Endothelial cell of umbilical vein (primary cell): ENCODE results near the gene COL15A1. TPM values are rescaled to one million over a fixed set of nuclear protein-coding genes. Genes with fewer than 3 reads are reported as not detected.

Experiments
- BruUV-seq: library from RNA; stranded (reverse); fragments of 400-500 nt; replicated peaks from 2 replicates; lab custom pipeline; 2021; lab: Mats Ljungman, UMichigan
- CTCF ChIA-PET: fragments of 300-600, 350-600 bp; sonication (Branson Sonifier 250); formaldehyde crosslinking; loops from one replicate; lab custom pipeline; 2021; ENCODE audit warnings: antibody characterized with exemption, inconsistent platforms; lab: Charles Lee
- POLR2A ChIA-PET: fragments of 300-600, 350-600 bp; sonication (Branson Sonifier 250); formaldehyde crosslinking; loops from one replicate; lab custom pipeline; 2021; ENCODE audit warnings: antibody characterized with exemption, inconsistent platforms; lab: Charles Lee
- DNase-seq: peaks from one replicate; pipeline ENCODE4 v3.0.0-alpha.2; 2011; ENCODE audit warnings: low read depth, low spot score
- FAIRE-seq: peaks from 2 replicates; lab custom pipeline; 2011; peaks lifted over from hg19 to GRCh38; lab: Jason Lieb, UNC
- H2AFZ ChIP-seq: 2 replicates; pipeline ENCODE4 v1.6.0; 2012; ENCODE audit warnings: low read depth, low read length, control low read depth, inconsistent platforms
- H3K27ac ChIP-seq: 2 replicates; pipeline ENCODE4 v1.5.1; 2011; ENCODE audit warnings: low read depth, mild to moderate bottlenecking, control low read depth, low read length, moderate library complexity; ENCODE audit not compliant: insufficient read depth
- H3K27me3 ChIP-seq, 2 experiments: 2 replicates each; pipeline versions ENCODE4 v1.6.0 to v1.6.1; 2011; ENCODE audit warnings: low read length in 2 of 2, mixed read lengths in 1 of 2; ENCODE audit not compliant: control insufficient read depth in 2 of 2, insufficient read depth in 2 of 2
- H3K36me3 ChIP-seq, 2 experiments: 2 replicates in 1 of 2; 3 replicates in 1 of 2; pipeline ENCODE4 v1.5.1; 2011; ENCODE audit warnings: low read length in 2 of 2, mild to moderate bottlenecking in 1 of 2, moderate library complexity in 1 of 2; ENCODE audit not compliant: control insufficient read depth in 2 of 2, insufficient read depth in 2 of 2; ENCODE audit errors: extremely low read depth in 1 of 2
- H3K4me1 ChIP-seq: 3 replicates; pipeline ENCODE4 v1.5.1; 2011; ENCODE audit warnings: mild to moderate bottlenecking, low read length; ENCODE audit not compliant: control insufficient read depth, insufficient read depth; ENCODE audit errors: extremely low read depth
- H3K4me2 ChIP-seq: 2 replicates; pipeline ENCODE4 v1.6.1; 2011; ENCODE audit warnings: low read length, control low read depth, mixed read lengths; ENCODE audit not compliant: insufficient read depth
- H3K4me3 ChIP-seq, 3 experiments: fragments of 200-600 bp in 1 of 3; sonication (generic), shearing (Covaris generic) in 1 of 3; replicated peaks in 1 of 3; 2 replicates each; pipeline ENCODE4 v1.5.1; 2011 to 2016; ENCODE audit warnings: control low read depth in 3 of 3, low read length in 3 of 3, mild to moderate bottlenecking in 2 of 3, inconsistent platforms in 1 of 3, low read depth in 1 of 3, moderate library complexity in 1 of 3; ENCODE audit not compliant: insufficient read depth in 1 of 3
- H3K79me2 ChIP-seq: 2 replicates; pipeline ENCODE4 v1.6.0; 2012; ENCODE audit warnings: low read length, inconsistent platforms; ENCODE audit not compliant: control insufficient read depth, insufficient read depth
- H3K9ac ChIP-seq: replicated peaks from 2 replicates; pipeline ENCODE3; 2011; ENCODE audit warnings: low read length, control low read depth; ENCODE audit not compliant: insufficient read depth; ENCODE audit errors: extremely low read depth
- H3K9me1 ChIP-seq: replicated peaks from 3 replicates; pipeline ENCODE4 v1.6.0; 2011; ENCODE audit warnings: mild to moderate bottlenecking, low read length; ENCODE audit not compliant: control insufficient read depth, insufficient read depth; ENCODE audit errors: extremely low read depth
- H3K9me3 ChIP-seq: replicated peaks from 2 replicates; pipeline ENCODE4 v1.5.1; 2012; ENCODE audit warnings: low read length, inconsistent platforms; ENCODE audit not compliant: control insufficient read depth, insufficient read depth
- H4K20me1 ChIP-seq: replicated peaks from 2 replicates; pipeline ENCODE3; 2011; ENCODE audit warnings: mild to moderate bottlenecking, low read length; ENCODE audit not compliant: control insufficient read depth, insufficient read depth; ENCODE audit errors: extremely low read depth
- EZH2 ChIP-seq: IDR thresholded peaks from 2 replicates; pipeline ENCODE4 v1.6.1; 2012; ENCODE audit warnings: borderline replicate concordance, low read depth, mild to moderate bottlenecking, moderate library complexity, low read length, inconsistent platforms; ENCODE audit not compliant: severe bottlenecking
- FOS ChIP-seq: IDR thresholded peaks from 2 replicates; pipeline ENCODE4 v1.6.1; 2011; ENCODE audit warnings: mild to moderate bottlenecking, low read length, moderate library complexity, borderline replicate concordance; ENCODE audit not compliant: insufficient read depth
- GATA2 ChIP-seq: IDR thresholded peaks from 2 replicates; pipeline ENCODE4 v1.7.0; 2011; ENCODE audit warnings: low read depth, mild to moderate bottlenecking, moderate library complexity, mixed read lengths, low read length; ENCODE audit not compliant: insufficient read length, insufficient read depth
- JUN ChIP-seq: IDR thresholded peaks from 2 replicates; pipeline ENCODE4 v1.6.1; 2011; ENCODE audit warnings: borderline replicate concordance, low read depth; ENCODE audit not compliant: insufficient read length, insufficient read depth
- MAX ChIP-seq: IDR thresholded peaks from 2 replicates; pipeline ENCODE4 v1.6.1; 2011; ENCODE audit not compliant: insufficient read depth, insufficient read length
- MYC ChIP-seq: IDR thresholded peaks from one replicate; pipeline ENCODE4 v1.6.1; 2011; ENCODE audit warnings: mild to moderate bottlenecking, low read depth, low read length
- POLR2A ChIP-seq: IDR thresholded peaks from 2 replicates; pipeline ENCODE4 v1.6.1; 2012; ENCODE audit warnings: low read depth, mild to moderate bottlenecking, control low read depth, low read length
- POLR2AphosphoS5 ChIP-seq: IDR thresholded peaks from 2 replicates; pipeline ENCODE4 v1.6.1; 2012; ENCODE audit warnings: low read depth, mild to moderate bottlenecking, control low read depth, low read length, moderate library complexity; ENCODE audit not compliant: insufficient read depth
- dilution Hi-C: fragments of 300-500 bp; cut with MboI; formaldehyde crosslinking; loops from one replicate; pipeline ENCODE4 v1.15.0; 2019; ENCODE audit warnings: low sequenced_read_pairs; ENCODE audit not compliant: extremely low pct_ligation_motif_present
- intact Hi-C: fragments of 100-400 bp; cut with micrococcal nuclease; formaldehyde crosslinking; loops from one replicate; pipeline ENCODE4 v1.10.0; 2022
- polyA plus RNA-seq, 4 experiments: library from polyadenylated mRNA; depleted of rRNA in 3 of 4; stranded (reverse) in 3 of 4; unstranded in 1 of 4; fragments of >200 nt; gene quantifications; 2 replicates each; pipeline versions ENCODE4 v1.2.1 to v1.2.3, GENCODE V29; 2011 to 2012; ENCODE audit warnings: missing spikeins in 1 of 4
- total RNA-seq: library from RNA; stranded (reverse); gene quantifications from 2 replicates; pipeline ENCODE4 v1.2.3, GENCODE V29; 2021
- TF ChIP-seq, protein P1 (sequence below), 2 donors: IDR thresholded peaks; 1 replicate in 1 of 2; 2 replicates in 1 of 2; pipeline ENCODE4 v1.5.1; 2011; ENCODE audit warnings: low read length in 2 of 2, mild to moderate bottlenecking in 2 of 2, moderate library complexity in 2 of 2, control low read depth in 1 of 2, inconsistent platforms in 1 of 2, low read depth in 1 of 2; ENCODE audit not compliant: insufficient read depth in 1 of 2; ENCODE audit errors: extremely low read depth in 1 of 2

Gene COL15A1
- total and polyA plus RNA-seq, 2 donors (not counting 3 experiments of a cell fraction or from before 2014, with no cell fraction given) = not detected

GRCh38 chr9:99012957-99013512, 69.3 kb downstream of the COL15A1 start:
- dilution Hi-C loops = no loop called here
- POLR2A ChIA-PET = no interaction called here
- no peaks in the 10 kb centered on the region for H3K36me3 ChIP-seq
- no peak overlapping the region for H3K27ac ChIP-seq
- no peak overlapping the region for H3K4me2 ChIP-seq
- CTCF ChIA-PET = interaction anchor here (0.6 to 2.3 kb wide), 6 partner anchors 13 to 164 kb away, joined by 3 to 9 read pairs (median 4); no protein-coding TSS in a partner anchor
- no peak overlapping the region for H2AFZ ChIP-seq
- no peaks in the 10 kb centered on the region for H3K9me3 ChIP-seq
- H3K4me3 ChIP-seq = no peak overlapping the region
- no peak overlapping the region for H3K9ac ChIP-seq
- H3K9me1 ChIP-seq = no peaks in the 10 kb centered on the region
- BruUV-seq = no TSS peak
- FAIRE-seq (no peak), DNase-seq (no peak)
- no peaks in the 10 kb centered on the region for H3K4me1 ChIP-seq
- H4K20me1 ChIP-seq = no peaks in the 10 kb centered on the region
- H3K27me3 ChIP-seq = no peaks in the 10 kb centered on the region
- TF ChIP-seq JUN (no peak), FOS (no peak), MYC (no peak), EZH2 (no peak), POLR2A (no peak), POLR2AphosphoS5 (no peak), MAX (no peak), GATA2 (no peak)
- TF ChIP-seq, protein P1, sequence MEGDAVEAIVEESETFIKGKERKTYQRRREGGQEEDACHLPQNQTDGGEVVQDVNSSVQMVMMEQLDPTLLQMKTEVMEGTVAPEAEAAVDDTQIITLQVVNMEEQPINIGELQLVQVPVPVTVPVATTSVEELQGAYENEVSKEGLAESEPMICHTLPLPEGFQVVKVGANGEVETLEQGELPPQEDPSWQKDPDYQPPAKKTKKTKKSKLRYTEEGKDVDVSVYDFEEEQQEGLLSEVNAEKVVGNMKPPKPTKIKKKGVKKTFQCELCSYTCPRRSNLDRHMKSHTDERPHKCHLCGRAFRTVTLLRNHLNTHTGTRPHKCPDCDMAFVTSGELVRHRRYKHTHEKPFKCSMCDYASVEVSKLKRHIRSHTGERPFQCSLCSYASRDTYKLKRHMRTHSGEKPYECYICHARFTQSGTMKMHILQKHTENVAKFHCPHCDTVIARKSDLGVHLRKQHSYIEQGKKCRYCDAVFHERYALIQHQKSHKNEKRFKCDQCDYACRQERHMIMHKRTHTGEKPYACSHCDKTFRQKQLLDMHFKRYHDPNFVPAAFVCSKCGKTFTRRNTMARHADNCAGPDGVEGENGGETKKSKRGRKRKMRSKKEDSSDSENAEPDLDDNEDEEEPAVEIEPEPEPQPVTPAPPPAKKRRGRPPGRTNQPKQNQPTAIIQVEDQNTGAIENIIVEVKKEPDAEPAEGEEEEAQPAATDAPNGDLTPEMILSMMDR (IDR thresholded peaks at IDR 0.05; ENCODE audit: extremely low read depth in 1 of 2, insufficient read depth in 1 of 2, low read depth in 1 of 2, low read length in 2 of 2) = no peak
- no peaks in the 10 kb centered on the region for H3K79me2 ChIP-seq
- intact Hi-C loops = no loop called here
